GM06990 (cell line): ENCODE measurements around the gene CPLANE1.

Experiments used
- DNase-seq: peaks from one replicate; pipeline ENCODE4 v3.0.0-alpha.2; 2011; ENCODE audit not compliant: insufficient read length; ENCODE audit errors: extremely low read depth
- H3K27me3 ChIP-seq: replicated peaks from 2 replicates; pipeline ENCODE4 v1.6.0; 2011; ENCODE audit warnings: low read length; ENCODE audit not compliant: control insufficient read depth, insufficient read depth
- H3K36me3 ChIP-seq: 2 replicates; pipeline ENCODE4 v1.5.1; 2011; ENCODE audit warnings: low read length; ENCODE audit not compliant: control insufficient read depth, insufficient read depth
- H3K4me3 ChIP-seq: replicated peaks from 2 replicates; pipeline ENCODE4 v1.5.1; 2011; ENCODE audit warnings: low read depth, mild to moderate bottlenecking, control low read depth, low read length
- CTCF ChIP-seq: IDR thresholded peaks from 2 replicates; pipeline ENCODE4 v1.5.1; 2011; ENCODE audit warnings: low read length, control low read depth, mild to moderate bottlenecking, inconsistent platforms; ENCODE audit not compliant: insufficient read depth, poor library complexity, severe bottlenecking

Gene CPLANE1

DNA sequence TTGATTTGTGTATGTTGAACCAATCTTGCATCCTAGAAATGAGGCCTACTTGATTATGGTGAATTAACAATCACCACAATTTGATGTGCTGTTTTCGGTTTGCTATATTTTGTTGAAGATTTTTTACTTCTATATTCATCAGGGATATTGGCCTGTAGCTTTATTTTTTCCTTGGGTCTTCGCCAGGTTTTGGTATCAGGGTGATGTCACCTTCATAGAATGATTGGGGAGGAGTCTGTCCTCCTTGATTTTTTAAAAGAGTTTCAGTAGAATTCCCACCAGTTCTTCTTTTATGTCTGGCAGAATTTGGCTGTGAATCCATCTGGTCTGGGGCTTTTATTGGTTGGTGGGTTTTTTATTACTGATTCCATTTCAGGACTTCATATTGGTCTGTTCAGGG, 115.2 kb downstream of the CPLANE1 start:
- Histone ChIP-seq H3K27me3 (no peaks in the 10 kb centered on the region), H3K36me3 (no peaks in the 10 kb centered on the region; the same call in 1 of the 2 replicates), H3K4me3 (no peak overlapping the region)
- TF ChIP-seq CTCF: no peak
- DNase-seq: no peak

DNA sequence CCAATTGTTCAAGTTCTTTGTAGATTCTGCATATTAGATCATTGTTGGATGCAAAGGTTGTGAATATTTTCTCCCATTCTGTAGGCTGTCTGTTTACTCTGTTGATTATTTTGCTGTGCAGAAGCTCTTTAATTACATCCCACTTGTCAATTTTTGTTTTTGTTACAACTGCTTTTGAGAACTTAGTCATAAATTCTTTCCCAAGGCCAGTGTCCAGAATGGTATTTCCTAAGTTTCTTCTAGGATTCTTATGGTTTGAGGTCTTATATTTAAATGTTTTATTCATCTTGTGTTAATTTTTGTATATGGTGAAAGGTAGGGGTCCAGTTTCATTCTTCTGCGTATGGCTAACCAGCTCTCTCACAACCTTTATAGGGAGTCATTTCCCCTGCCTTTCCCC, 116.5 kb downstream of the CPLANE1 start:
- TF ChIP-seq CTCF: no peak
- Histone ChIP-seq H3K27me3 (no peaks in the 10 kb centered on the region), H3K36me3 (no peaks in the 10 kb centered on the region; the same call in 1 of the 2 replicates), H3K4me3 (no peak overlapping the region)
- DNase-seq: no peak

DNA sequence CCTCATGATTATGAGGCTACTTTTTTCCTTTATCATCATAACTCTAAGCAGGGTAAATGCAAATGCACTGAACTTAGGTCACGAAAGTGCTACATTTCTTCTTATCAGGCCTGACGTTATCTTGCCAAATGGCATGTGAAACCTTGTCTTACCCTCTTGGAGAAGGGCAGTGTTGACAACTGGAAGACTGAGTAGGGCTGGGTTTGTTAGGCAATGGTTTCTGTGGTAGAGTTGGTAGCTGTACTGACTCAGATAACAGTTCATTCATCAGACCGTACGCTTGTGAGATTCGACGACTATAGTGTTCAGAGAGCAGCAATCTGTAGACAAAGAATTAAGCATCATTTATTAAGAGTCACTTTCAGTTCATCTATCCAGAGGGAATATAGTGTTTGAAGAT, 127.7 kb downstream of the CPLANE1 start:
- Histone ChIP-seq H3K27me3 (no peaks in the 10 kb centered on the region), H3K36me3 (no peaks in the 10 kb centered on the region), H3K4me3 (no peak overlapping the region)
- no peak for DNase-seq
- TF ChIP-seq CTCF: no peak

DNA sequence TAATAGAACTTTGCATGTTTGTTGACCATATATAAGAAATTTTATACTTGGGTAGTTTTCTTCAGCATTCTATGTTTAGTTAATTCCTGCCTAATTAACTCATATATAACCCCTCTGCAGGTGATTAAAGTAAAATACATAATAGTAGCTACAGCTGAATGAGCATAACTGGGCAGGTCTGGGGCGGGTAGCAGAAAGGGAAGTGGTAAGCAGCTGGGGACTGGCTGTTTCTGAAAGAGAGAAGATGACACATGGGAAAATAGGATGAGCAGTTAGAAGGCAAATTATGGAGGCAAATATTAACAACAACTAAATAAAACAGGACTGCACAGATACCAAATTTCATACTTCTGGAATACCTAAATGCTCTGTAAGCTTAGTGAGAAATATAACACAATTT, 128.1 kb downstream of the CPLANE1 start:
- Histone ChIP-seq H3K4me3 (no peak overlapping the region), H3K36me3 (no peaks in the 10 kb centered on the region), H3K27me3 (no peaks in the 10 kb centered on the region)
- no peak for TF ChIP-seq CTCF
- DNase-seq: no peak

DNA sequence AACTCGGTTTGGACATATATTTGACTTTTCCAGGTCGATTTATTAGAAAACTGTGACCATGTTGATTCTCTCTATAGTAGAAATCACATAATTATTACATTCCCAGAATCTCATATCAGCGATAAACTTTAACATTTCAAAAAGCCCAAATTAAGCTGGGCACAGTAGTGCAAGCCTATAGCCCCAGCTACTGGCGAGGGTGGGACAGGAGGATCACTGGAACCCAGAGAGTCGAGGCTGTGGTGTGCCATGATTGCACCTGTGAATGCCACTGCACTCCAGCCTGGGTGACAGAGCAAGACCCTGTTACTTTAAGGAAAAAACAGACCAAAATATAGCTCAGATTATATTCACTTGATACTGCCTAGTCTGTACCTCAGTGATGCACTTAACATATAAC, 128.9 kb downstream of the CPLANE1 start:
- no peak for TF ChIP-seq CTCF
- Histone ChIP-seq H3K36me3 (no peaks in the 10 kb centered on the region), H3K4me3 (no peak overlapping the region), H3K27me3 (no peaks in the 10 kb centered on the region)
- DNase-seq: no peak

DNA sequence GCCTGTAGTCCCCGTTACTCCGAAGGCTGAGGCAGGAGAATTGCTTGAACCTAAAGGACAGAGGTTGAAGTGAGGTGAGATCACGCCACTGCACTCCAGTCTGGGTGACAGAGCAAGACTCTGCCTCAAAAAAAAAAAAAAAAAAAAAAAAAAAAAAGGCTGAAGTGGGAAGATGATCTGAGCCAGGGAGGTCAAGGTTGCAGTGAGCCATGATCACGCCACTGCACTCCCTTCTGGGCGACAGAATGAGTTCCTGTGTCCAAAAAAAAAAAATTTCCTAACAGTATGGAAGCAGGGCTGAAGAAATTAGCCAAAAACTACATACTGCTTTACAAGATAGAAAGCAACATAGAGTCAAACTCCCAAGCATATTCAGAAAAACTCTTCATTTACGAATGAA, 132.8 kb downstream of the CPLANE1 start:
- H3K4me3 ChIP-seq: no peak overlapping the region
- no peak for TF ChIP-seq CTCF
- H3K27me3 ChIP-seq: no peaks in the 10 kb centered on the region
- DNase-seq: no peak
- no peaks in the 10 kb centered on the region for H3K36me3 ChIP-seq
